A549 (cell line): ENCODE data around the gene UBE2E2. TPM values are rescaled to one million over a fixed set of nuclear protein-coding genes. Genes with fewer than 3 reads are reported as not detected.

Experiments used
- ATAC-seq, 2 experiments: fragments of 200-7000 bp in 1 of 2; fragments of >200 bp in 1 of 2; cut with Nextera tagmentation in 1 of 2; cut with Tn5 transposase in 1 of 2; 3 replicates each; pipeline versions ENCODE4 v1.8.0 to v1.9.1; 2018 to 2020; ENCODE audit warnings: mild to moderate bottlenecking in 1 of 2, moderate library complexity in 1 of 2
- CTCF ChIA-PET: fragments of 300-600 bp; sonication (Branson Sonifier 250); formaldehyde crosslinking; extraction: SDS; loops from one replicate; lab custom pipeline; 2021; ENCODE audit warnings: antibody characterized with exemption, inconsistent platforms; lab: Yijun Ruan, JAX
- POLR2A ChIA-PET: fragments of 350-600 bp; formaldehyde crosslinking; extraction: SDS; loops from one replicate; lab custom pipeline; 2021; ENCODE audit warnings: antibody characterized with exemption, inconsistent platforms; lab: Yijun Ruan, JAX
- DNase-seq, 2 experiments: peaks; one replicate each; pipeline versions ENCODE4 v3.0.0 to v3.0.0-alpha.2; 2011 to 2016; ENCODE audit warnings: low read depth in 1 of 2, low spot score in 1 of 2
- FAIRE-seq: peaks from 2 replicates; lab custom pipeline; 2011; peaks lifted over from hg19 to GRCh38; lab: Jason Lieb, UNC
- H3K27ac ChIP-seq, 2 experiments: fragments of >200 bp; sonication (Bioruptor Twin); formaldehyde crosslinking; 3 replicates each; pipeline ENCODE4 v1.5.1; 2016 to 2017
- H3K4me1 ChIP-seq: fragments of >200 bp; sonication (Bioruptor Twin); formaldehyde crosslinking; 3 replicates; pipeline ENCODE4 v1.6.1; 2016
- H3K4me2 ChIP-seq: fragments of >200 bp; sonication (Bioruptor Twin); formaldehyde crosslinking; 3 replicates; pipeline ENCODE4 v1.6.1; 2016
- H3K4me3 ChIP-seq: fragments of >200 bp; sonication (Bioruptor Twin); formaldehyde crosslinking; 3 replicates; pipeline ENCODE4 v1.5.1; 2016
- H3K9me3 ChIP-seq: fragments of >200 bp; sonication (Bioruptor Twin); formaldehyde crosslinking; 3 replicates; pipeline ENCODE4 v1.6.1; 2016
- ATOH8 ChIP-seq: fragments of 250-450 bp; sonication (Bioruptor Pico); IDR thresholded peaks from 2 replicates; pipeline ENCODE4 v1.5.0; 2020; ENCODE audit warnings: low read depth, mild to moderate bottlenecking, moderate library complexity
- BCL3 ChIP-seq: fragments of >200 bp; sonication (Bioruptor Twin); formaldehyde crosslinking; IDR thresholded peaks from 3 replicates; pipeline ENCODE4 v1.6.1; 2016
- BHLHE40 ChIP-seq: IDR thresholded peaks from 2 replicates; pipeline ENCODE4 v1.6.1; 2012; ENCODE audit warnings: low read depth, low read length, inconsistent platforms
- CBX8 ChIP-seq: fragments of 200-600 bp; sonication (generic); IDR thresholded peaks from 2 replicates; pipeline ENCODE4 v1.6.1; 2016
- CHD4 ChIP-seq: fragments of 200-600 bp; sonication (generic); IDR thresholded peaks from 2 replicates; pipeline ENCODE4 v1.6.1; 2016; ENCODE audit warnings: antibody characterized with exemption, mild to moderate bottlenecking, borderline replicate concordance
- EHMT2 ChIP-seq: fragments of 200-600 bp; sonication (generic); IDR thresholded peaks from 2 replicates; pipeline ENCODE4 v1.6.1; 2016; ENCODE audit warnings: antibody characterized with exemption, low read depth, mild to moderate bottlenecking, moderate library complexity
- ELK1 ChIP-seq: fragments of 150-350 bp; IDR thresholded peaks from 2 replicates; pipeline ENCODE4 v1.6.1; 2014; ENCODE audit warnings: low read depth, mild to moderate bottlenecking, low read length
- ESRRA ChIP-seq: fragments of 150-350 bp; IDR thresholded peaks from 2 replicates; pipeline ENCODE4 v1.6.1; 2014; ENCODE audit warnings: mild to moderate bottlenecking, low read length, borderline replicate concordance
- FOXS1 ChIP-seq: fragments of 250-450 bp; sonication (Bioruptor Pico); IDR thresholded peaks from 2 replicates; pipeline ENCODE4 v1.5.0; 2020; ENCODE audit warnings: mild to moderate bottlenecking, moderate library complexity
- GATA3 ChIP-seq: IDR thresholded peaks from 2 replicates; pipeline ENCODE4 v1.6.1; 2012; ENCODE audit warnings: borderline replicate concordance
- HDAC2 ChIP-seq: fragments of 200-600 bp; sonication (generic); IDR thresholded peaks from 2 replicates; pipeline ENCODE4 v1.6.1; 2016
- HMGXB4 ChIP-seq: fragments of 250-450 bp; sonication (Bioruptor Pico); IDR thresholded peaks from 2 replicates; pipeline ENCODE4 v1.5.0; 2021; ENCODE audit warnings: mild to moderate bottlenecking, moderate library complexity, borderline replicate concordance
- HOXA7 ChIP-seq: fragments of 250-450 bp; sonication (Bioruptor Pico); IDR thresholded peaks from 2 replicates; pipeline ENCODE4 v1.5.0; 2020; ENCODE audit warnings: mild to moderate bottlenecking, moderate library complexity
- HOXB5 ChIP-seq: fragments of 250-450 bp; sonication (Bioruptor Pico); IDR thresholded peaks from 2 replicates; pipeline ENCODE4 v1.5.0; 2020; ENCODE audit warnings: mild to moderate bottlenecking, moderate library complexity
- KDM1A ChIP-seq: fragments of 200-600 bp; sonication (generic); IDR thresholded peaks from 2 replicates; pipeline ENCODE4 v1.6.1; 2016; ENCODE audit warnings: low read depth, mild to moderate bottlenecking
- KDM5A ChIP-seq: fragments of 200-600 bp; sonication (generic); IDR thresholded peaks from 2 replicates; pipeline ENCODE4 v1.6.1; 2016; ENCODE audit warnings: antibody characterized with exemption, mild to moderate bottlenecking
- MYC ChIP-seq: IDR thresholded peaks from 2 replicates; pipeline ENCODE4 v1.6.1; 2012; ENCODE audit warnings: mild to moderate bottlenecking, inconsistent platforms, low read length, improper control_type of control experiment, borderline replicate concordance
- NFE2L2 ChIP-seq: fragments of 150-350 bp; conservative IDR thresholded peaks from 2 replicates; pipeline ENCODE4 v1.6.1; 2014; ENCODE audit warnings: low read length
- POLR2A ChIP-seq: IDR thresholded peaks from 2 replicates; pipeline ENCODE4 v1.6.1; 2012; ENCODE audit warnings: mild to moderate bottlenecking, low read length
- POLR2AphosphoS2 ChIP-seq: conservative IDR thresholded peaks from 2 replicates; pipeline ENCODE4 v1.6.1; 2012; ENCODE audit warnings: low read length, improper control_type of control experiment, inconsistent platforms
- RAD21 ChIP-seq, 2 experiments: fragments of >200 bp in 1 of 2; sonication (Bioruptor Twin) in 1 of 2; formaldehyde crosslinking in 1 of 2; IDR thresholded peaks in 1 of 2; conservative IDR thresholded peaks in 1 of 2; 2 replicates in 1 of 2; 3 replicates in 1 of 2; pipeline ENCODE4 v1.6.1; 2012 to 2018; ENCODE audit warnings: inconsistent platforms in 1 of 2
- RARB ChIP-seq: fragments of 250-450 bp; sonication (Bioruptor Pico); IDR thresholded peaks from 2 replicates; pipeline ENCODE4 v1.8.0; 2021; ENCODE audit warnings: mild to moderate bottlenecking, moderate library complexity
- TFCP2L1 ChIP-seq: fragments of 250-450 bp; sonication (Bioruptor Pico); IDR thresholded peaks from 2 replicates; pipeline ENCODE4 v1.5.0; 2021; ENCODE audit warnings: mild to moderate bottlenecking
- ZFP36 ChIP-seq: fragments of 450-650 bp; IDR thresholded peaks from 2 replicates; pipeline ENCODE4 v1.6.1; 2014; ENCODE audit warnings: borderline replicate concordance; ENCODE audit not compliant: partially characterized antibody
- ZSCAN20 ChIP-seq: fragments of 250-450 bp; sonication (Bioruptor Pico); IDR thresholded peaks from 2 replicates; pipeline ENCODE4 v1.8.0; 2022; ENCODE audit warnings: mild to moderate bottlenecking, moderate library complexity
- WGBS: methylation state at CpG from one replicate; pipeline ENCODE4 v1.1.6; 2017; ENCODE audit errors: missing lambda C conversion rate; 5-methylcytosine and 5-hydroxymethylcytosine counted together
- polyA plus RNA-seq, 4 experiments: library from polyadenylated mRNA; depleted of rRNA in 3 of 4; stranded (reverse); fragments of >200 nt; fragmentation: RNase III in 1 of 4; extraction: RNeasy Plus Mini Kit Qiagen cat#74134 plus additional on column Dnase treatment in 1 of 4; gene quantifications; 2 replicates in 3 of 4; 3 replicates in 1 of 4; pipeline ENCODE4 v1.2.3, GENCODE V29; 2011 to 2017

UBE2E2 gene
- polyA plus RNA-seq, 2 of the 4 experiments (the other 2 are of a cell fraction): 28.3 to 56.1 TPM

GRCh38 chr3:23442598-23443383, 239.7 kb downstream of the UBE2E2 start:
- no peak overlapping the region for H3K27ac ChIP-seq
- DNase-seq (no peak), ATAC-seq (no peak), FAIRE-seq (no peak)
- POLR2A ChIA-PET: no interaction called here
- no peak for TF ChIP-seq NFE2L2
- TF ChIP-seq MYC: no peak
- TF ChIP-seq FOXS1 (CRISPR knock-in tag): no peak
- no peak for TF ChIP-seq KDM5A
- no peak for TF ChIP-seq POLR2A
- no peak for TF ChIP-seq TFCP2L1 (CRISPR knock-in tag)
- no peak for TF ChIP-seq HMGXB4 (CRISPR knock-in tag)
- TF ChIP-seq EHMT2: no peak
- TF ChIP-seq ZFP36: no peak
- WGBS: 70% methylated on average over 4 of the region's 4 CpGs
- CTCF ChIA-PET: interaction anchor here (1.2 kb wide), 1 partner anchor 9 kb away, joined by 3 read pairs; no protein-coding TSS in a partner anchor
- H3K4me2 ChIP-seq: no peak overlapping the region
- no peaks in the 10 kb centered on the region for H3K9me3 ChIP-seq
- no peaks in the 10 kb centered on the region for H3K4me1 ChIP-seq
- no peak overlapping the region for H3K4me3 ChIP-seq

GRCh38 chr3:23444386-23444785, 241.3 kb downstream of the UBE2E2 start:
- POLR2A ChIA-PET: interaction anchor here (0.6 kb wide), 1 partner anchor 20 kb away, joined by 4 read pairs; no protein-coding TSS in a partner anchor
- no peaks in the 10 kb centered on the region for H3K9me3 ChIP-seq
- H3K4me2 ChIP-seq: no peak overlapping the region
- FAIRE-seq (no peak), ATAC-seq (no peak), DNase-seq (no peak)
- H3K27ac ChIP-seq: no peak overlapping the region
- H3K4me3 ChIP-seq: no peak overlapping the region
- no peak for TF ChIP-seq FOXS1 (CRISPR knock-in tag)
- no peak for TF ChIP-seq ELK1
- TF ChIP-seq BCL3: no peak
- TF ChIP-seq CHD4: no peak
- TF ChIP-seq POLR2A: no peak
- TF ChIP-seq GATA3: no peak
- no peak for TF ChIP-seq HMGXB4 (CRISPR knock-in tag)
- WGBS: 100% methylated on average over 1 of the region's 1 CpG
- CTCF ChIA-PET: interaction anchor here (1.2 kb wide), 1 partner anchor 10 kb away, joined by 4 read pairs; no protein-coding TSS in a partner anchor
- no peaks in the 10 kb centered on the region for H3K4me1 ChIP-seq

- CTCF ChIA-PET: no interaction called here
- FAIRE-seq: no peak
- H3K4me1 ChIP-seq: no peaks in the 10 kb centered on the region
- TF ChIP-seq ESRRA (no peak), ATOH8 (CRISPR knock-in tag) (no peak), KDM5A (no peak), RAD21 (conservative IDR thresholded peaks at IDR 0.05 in 1 of 2, IDR thresholded peaks at IDR 0.05 in 1 of 2) (no peak), HDAC2 (no peak), HOXB5 (CRISPR knock-in tag) (no peak), GATA3 (no peak), BHLHE40 (no peak), CBX8 (no peak), FOXS1 (CRISPR knock-in tag) (no peak), RARB (CRISPR knock-in tag) (no peak), POLR2AphosphoS2 (no peak), HOXA7 (no peak), KDM1A (no peak), ZSCAN20 (CRISPR knock-in tag) (no peak)
Measured at GRCh38 chr3:23446301-23446700, 243.2 kb downstream of the UBE2E2 start.

More at GRCh38 chr3:23446301-23446700, 243.2 kb downstream of the UBE2E2 start:
- ATAC-seq (no peak), DNase-seq (no peak)
- no peak overlapping the region for H3K4me2 ChIP-seq
- no peak overlapping the region for H3K27ac ChIP-seq
- POLR2A ChIA-PET: no interaction called here
- no peaks in the 10 kb centered on the region for H3K9me3 ChIP-seq
- no peak overlapping the region for H3K4me3 ChIP-seq
- whole genome bisulfite sequencing: 89% methylated on average over 3 of the region's 3 CpGs
